ENCODE measurements around the gene ZCCHC10.

The ZCCHC10 gene

DNA sequence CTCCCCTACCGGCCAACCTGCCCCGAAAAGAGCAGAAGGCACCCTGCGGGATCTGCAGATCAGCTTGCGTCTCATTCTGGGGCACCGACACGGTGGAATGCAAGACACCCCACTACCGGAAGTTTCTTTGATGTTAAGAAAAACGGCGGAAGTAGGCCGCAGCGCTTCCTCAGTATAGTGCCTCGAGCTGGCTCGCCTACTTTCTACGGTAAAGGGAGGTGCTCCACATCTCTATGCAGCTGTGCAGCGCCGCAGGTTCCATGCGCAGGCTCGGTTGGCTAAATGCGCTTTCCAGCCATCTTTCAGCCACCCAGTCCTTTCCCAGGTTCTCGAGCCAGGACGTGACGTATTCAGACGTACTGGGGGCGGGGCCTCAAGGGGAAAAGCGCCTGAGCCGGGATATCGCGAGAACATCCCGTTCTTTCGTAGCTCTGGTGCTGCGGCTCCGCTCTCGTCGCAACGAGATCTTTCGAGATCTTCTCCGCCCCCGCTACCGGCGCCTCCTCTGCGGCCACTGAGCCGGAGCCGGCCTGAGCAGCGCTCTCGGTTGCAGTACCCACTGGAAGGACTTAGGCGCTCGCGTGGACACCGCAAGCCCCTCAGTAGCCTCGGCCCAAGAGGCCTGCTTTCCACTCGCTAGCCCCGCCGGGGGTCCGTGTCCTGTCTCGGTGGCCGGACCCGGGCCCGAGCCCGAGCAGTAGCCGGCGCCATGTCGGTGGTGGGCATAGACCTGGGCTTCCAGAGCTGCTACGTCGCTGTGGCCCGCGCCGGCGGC lies 25.4 kb upstream of the ZCCHC10 start, which contains the start of gene HSPA4:
Gene HSPA4, plus strand, starts transcription at position 472 of the 775 bp plus-strand sequence. Its CDS starts 238 bp downstream, at position 710.
- Histone ChIP-seq H3F3A (ENCODE audit: control insufficient read depth, insufficient read depth) (peaks cover 23% of the 10 kb centered on the region), H3K27ac (ENCODE audit: low read depth, low read length) (peak within 1 kb of the TSS; percentile 97), H4K20me1 (ENCODE audit: control insufficient read depth, insufficient read depth, low read depth, low read length) (peaks cover 27% of the 10 kb centered on the region), H3K79me2 (ENCODE audit: control insufficient read depth, low read length) (peaks cover 68% of the 10 kb centered on the region), H3K4me2 (ENCODE audit: low read length) (peak within 1 kb of the TSS; percentile 96), H3K9me3 (ENCODE audit: control insufficient read depth, insufficient read depth, low read length) (peaks cover 7% of the 10 kb centered on the region; the same call in 1 of the 2 replicates), H3K36me3 (ENCODE audit: control insufficient read depth, low read length) (peaks cover 57% of the 10 kb centered on the region), H3K4me3 (ENCODE audit: low read length) (peak within 1 kb of the TSS; percentile 97), H3K27me3 (ENCODE audit: control insufficient read depth, low read length) (no peaks in the 10 kb centered on the region), H3K9me2 (replicated peaks; ENCODE audit: control insufficient read depth, low read length) (no peaks in the 10 kb centered on the region), H3K4me1 (ENCODE audit: control insufficient read depth, low read length) (peaks cover 78% of the 10 kb centered on the region)
- TF ChIP-seq, protein P1, sequence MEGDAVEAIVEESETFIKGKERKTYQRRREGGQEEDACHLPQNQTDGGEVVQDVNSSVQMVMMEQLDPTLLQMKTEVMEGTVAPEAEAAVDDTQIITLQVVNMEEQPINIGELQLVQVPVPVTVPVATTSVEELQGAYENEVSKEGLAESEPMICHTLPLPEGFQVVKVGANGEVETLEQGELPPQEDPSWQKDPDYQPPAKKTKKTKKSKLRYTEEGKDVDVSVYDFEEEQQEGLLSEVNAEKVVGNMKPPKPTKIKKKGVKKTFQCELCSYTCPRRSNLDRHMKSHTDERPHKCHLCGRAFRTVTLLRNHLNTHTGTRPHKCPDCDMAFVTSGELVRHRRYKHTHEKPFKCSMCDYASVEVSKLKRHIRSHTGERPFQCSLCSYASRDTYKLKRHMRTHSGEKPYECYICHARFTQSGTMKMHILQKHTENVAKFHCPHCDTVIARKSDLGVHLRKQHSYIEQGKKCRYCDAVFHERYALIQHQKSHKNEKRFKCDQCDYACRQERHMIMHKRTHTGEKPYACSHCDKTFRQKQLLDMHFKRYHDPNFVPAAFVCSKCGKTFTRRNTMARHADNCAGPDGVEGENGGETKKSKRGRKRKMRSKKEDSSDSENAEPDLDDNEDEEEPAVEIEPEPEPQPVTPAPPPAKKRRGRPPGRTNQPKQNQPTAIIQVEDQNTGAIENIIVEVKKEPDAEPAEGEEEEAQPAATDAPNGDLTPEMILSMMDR (IDR thresholded peaks at IDR 0.05; ENCODE audit: low read depth, low read length, poor library complexity, severe bottlenecking): no peak
- TF ChIP-seq EZH2phosphoT487 (IDR thresholded peaks at IDR 0.05; ENCODE audit: borderline replicate concordance, low read length): no peak

DNA sequence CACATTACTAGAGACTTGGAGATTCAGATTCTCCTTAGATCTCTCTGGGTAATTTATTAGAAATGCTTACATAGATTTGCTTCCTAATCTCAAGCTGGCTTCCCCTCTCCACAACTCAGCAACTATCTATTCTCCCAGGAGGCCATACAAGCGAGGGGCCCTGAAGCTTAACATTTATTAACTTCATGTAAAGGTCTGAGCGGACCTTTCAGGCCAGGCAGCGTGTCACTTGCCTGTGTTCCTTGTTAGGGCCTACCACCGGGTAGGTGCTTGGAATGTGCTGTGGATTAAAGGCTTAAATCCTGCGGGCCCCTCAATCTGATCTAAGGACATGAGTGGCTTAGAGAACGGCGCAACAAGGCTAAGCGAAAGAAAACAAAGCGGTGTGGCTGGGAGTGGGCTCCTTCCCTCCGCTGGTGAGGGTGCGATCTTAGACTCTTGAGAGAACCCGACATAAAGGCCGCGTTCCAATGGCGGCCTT lies 24.8 kb upstream of the ZCCHC10 start:
- H3K4me3 ChIP-seq (ENCODE audit: low read length): peak overlapping the region; percentile 97
- no peaks in the 10 kb centered on the region for H3K27me3 ChIP-seq (ENCODE audit: control insufficient read depth, low read length)
- peaks cover 81% of the 10 kb centered on the region for H3K4me1 ChIP-seq (ENCODE audit: control insufficient read depth, low read length)

DNA sequence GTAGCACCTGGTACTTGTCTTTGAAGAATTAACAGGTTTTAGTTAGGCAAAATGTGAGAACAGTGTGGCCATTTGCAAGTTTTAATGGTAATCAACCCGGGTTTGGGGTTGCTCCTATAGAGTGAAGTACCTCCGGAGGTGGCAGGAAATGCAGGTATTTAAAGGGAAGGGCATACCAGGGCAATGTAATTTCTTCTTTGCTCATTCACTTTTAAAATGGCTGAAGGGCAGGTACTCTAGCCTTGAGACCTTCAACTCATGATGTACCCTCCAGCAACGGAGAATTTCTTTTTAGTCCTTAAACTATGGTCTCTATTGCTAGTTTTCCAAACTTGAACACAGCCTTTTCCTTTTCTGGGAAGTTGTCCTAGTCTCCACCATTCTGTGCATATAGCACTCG lies 24.2 kb upstream of the ZCCHC10 start:
- peak overlapping the region; percentile 96 for H3K4me2 ChIP-seq (ENCODE audit: low read length)
- no peaks in the 10 kb centered on the region for H3K9me2 ChIP-seq (replicated peaks; ENCODE audit: control insufficient read depth, low read length)
- H3K9me3 ChIP-seq (ENCODE audit: control insufficient read depth, insufficient read depth, low read length): peaks cover 7% of the 10 kb centered on the region; the same call in 1 of the 2 replicates
- H3K27ac ChIP-seq (ENCODE audit: low read depth, low read length): peak overlapping the region; percentile 97
- peaks cover 45% of the 10 kb centered on the region for H3K36me3 ChIP-seq (ENCODE audit: control insufficient read depth, low read length)
- no peaks in the 10 kb centered on the region for H3K27me3 ChIP-seq (ENCODE audit: control insufficient read depth, low read length)
- H3K4me1 ChIP-seq (ENCODE audit: control insufficient read depth, low read length): peaks cover 81% of the 10 kb centered on the region
- peak overlapping the region; percentile 97 for H3K4me3 ChIP-seq (ENCODE audit: low read length)
- TF ChIP-seq EZH2phosphoT487 (IDR thresholded peaks at IDR 0.05; ENCODE audit: borderline replicate concordance, low read length): no peak
- TF ChIP-seq, protein P1 (IDR thresholded peaks at IDR 0.05; ENCODE audit: low read depth, low read length, poor library complexity, severe bottlenecking): no peak
- peaks cover 56% of the 10 kb centered on the region for H3K79me2 ChIP-seq (ENCODE audit: control insufficient read depth, low read length)
- H3F3A ChIP-seq (ENCODE audit: control insufficient read depth, insufficient read depth): peaks cover 23% of the 10 kb centered on the region
- peaks cover 24% of the 10 kb centered on the region for H4K20me1 ChIP-seq (ENCODE audit: control insufficient read depth, insufficient read depth, low read depth, low read length)

More for the DNA sequence above, 24.8 kb upstream of the ZCCHC10 start:
- Histone ChIP-seq H3K79me2 (ENCODE audit: control insufficient read depth, low read length) (peaks cover 61% of the 10 kb centered on the region), H3K27ac (ENCODE audit: low read depth, low read length) (peak overlapping the region; percentile 97), H3K9me3 (ENCODE audit: control insufficient read depth, insufficient read depth, low read length) (peaks cover 7% of the 10 kb centered on the region; the same call in 1 of the 2 replicates), H3K36me3 (ENCODE audit: control insufficient read depth, low read length) (peaks cover 51% of the 10 kb centered on the region), H3K9me2 (replicated peaks; ENCODE audit: control insufficient read depth, low read length) (no peaks in the 10 kb centered on the region), H3K4me2 (ENCODE audit: low read length) (peak overlapping the region; percentile 96), H3F3A (ENCODE audit: control insufficient read depth, insufficient read depth) (peaks cover 23% of the 10 kb centered on the region), H4K20me1 (ENCODE audit: control insufficient read depth, insufficient read depth, low read depth, low read length) (peaks cover 27% of the 10 kb centered on the region)
- TF ChIP-seq, protein P1 (IDR thresholded peaks at IDR 0.05; ENCODE audit: low read depth, low read length, poor library complexity, severe bottlenecking): no peak
- no peak for TF ChIP-seq EZH2phosphoT487 (IDR thresholded peaks at IDR 0.05; ENCODE audit: borderline replicate concordance, low read length)

All from DOHH2 (cell line).